Psoas muscle (tissue), 8 donors: Measurements from ENCODE around the gene SOX13. TPM values are rescaled to one million over a fixed set of nuclear protein-coding genes. Genes with fewer than 3 reads are reported as not detected.

ENCODE experiments used
- ATAC-seq, 4 donors: fragments of 200-7000 bp; cut with Tn5 transposase; one replicate each; pipeline ENCODE4 v1.9.1; 2020; ENCODE audit warnings: moderate library complexity in 3 of 4, mild to moderate bottlenecking in 2 of 4
- DNase-seq, 2 donors: peaks; one replicate each; pipeline ENCODE4 v3.0.0-alpha.2; 2020
- H3K27ac ChIP-seq: fragments of 200-600 bp; one replicate; pipeline ENCODE4 v1.8.0; 2022
- H3K27me3 ChIP-seq, 3 donors: fragments of 200-600 bp in 1 of 3; one replicate each; pipeline versions ENCODE4 v1.6.1 to v1.8.0; 2013 to 2022; ENCODE audit warnings: low read length in 2 of 3, mild to moderate bottlenecking in 2 of 3, moderate library complexity in 1 of 3; ENCODE audit not compliant: insufficient read depth in 3 of 3
- H3K36me3 ChIP-seq, 2 donors: fragments of 200-600 bp in 1 of 2; one replicate each; pipeline versions ENCODE4 v1.6.1 to v1.8.0; 2013 to 2022; ENCODE audit warnings: low read depth in 1 of 2, mild to moderate bottlenecking in 1 of 2, moderate library complexity in 1 of 2; ENCODE audit not compliant: insufficient read depth in 1 of 2
- H3K4me1 ChIP-seq: fragments of 200-600 bp; one replicate; pipeline ENCODE4 v1.8.0; 2022
- H3K4me3 ChIP-seq: fragments of 200-600 bp; one replicate; pipeline ENCODE4 v1.8.0; 2022; ENCODE audit warnings: mild to moderate bottlenecking
- H3K9me3 ChIP-seq: fragments of 200-600 bp; one replicate; pipeline ENCODE4 v1.8.0; 2022
- CTCF ChIP-seq: fragments of 200-600 bp; IDR thresholded peaks from one replicate; pipeline ENCODE4 v1.8.0; 2022; ENCODE audit warnings: antibody characterized with exemption
- WGBS, 3 donors: extraction: QIAGEN DNeasy Blood & Tissue Kit; methylation state at CpG; one replicate each; pipeline versions ENCODE4 v1.1.6 to v1.1.7; 2013; 5-methylcytosine and 5-hydroxymethylcytosine counted together
- intact Hi-C, 2 donors: fragments of 100-400 bp; cut with DNase I; formaldehyde crosslinking; loops; one replicate each; pipeline versions ENCODE4 v1.11.0 to v1.14.2; 2022
- polyA plus RNA-seq, 3 donors: library from polyadenylated mRNA; stranded (reverse); fragments of 200-250 nt; gene quantifications; one replicate each; pipeline ENCODE4 v1.2.3, GENCODE V29; 2013
- total RNA-seq, 4 donors: library from RNA; stranded (reverse); fragmentation: NEBNext Ultra II Directional in 2 of 4; extraction: Animal tissue kit (Norgen Biotek cat#: 25700) in 2 of 4; gene quantifications; one replicate each; pipeline versions ENCODE4 v1.2.1 to v1.2.4, GENCODE V29; 2021 to 2023
- donor health status: healthy with polysubstance abuse.
- donor health status: DM: no; HTN: no; CAD: no; lungs with moderate emphysema.
- donor health status: Bipolar disorder and iron deficiency.
- donor health status: healthy.
- donor health status: DM: yes; HTN: yes; CAD: no.
- donor health status: DM: no; HTN: no; CAD: no.
- donor health status: DM: no; HTN: no; CAD: no.
- donor health status: DM: yes; HTN: yes; CAD: no.

The SOX13 gene
- total and polyA plus RNA-seq, 7 donors: 5.2 to 19.6 (median 9.4) TPM

GRCh38 chr1:204110894-204111633 is 38.1 kb downstream of the SOX13 start:
- ATAC-seq: peak in 2 of 4 donors; percentile 27 to 51
- Histone ChIP-seq H3K27ac (no peak overlapping the region), H3K27me3 (no peaks in the 10 kb centered on the region), H3K36me3 (peaks cover 0 to 12% of the 10 kb centered on the region in 2 donors), H3K9me3 (no peaks in the 10 kb centered on the region), H3K4me3 (no peak overlapping the region), H3K4me1 (peaks cover 30% of the 10 kb centered on the region)
- intact Hi-C loops: no loop called here
- WGBS, 3 donors: 54 to 78% (median 57%) methylated on average over 5 of the region's 5 CpGs
- DNase-seq: no peak
- TF ChIP-seq CTCF: no peak

DNA sequence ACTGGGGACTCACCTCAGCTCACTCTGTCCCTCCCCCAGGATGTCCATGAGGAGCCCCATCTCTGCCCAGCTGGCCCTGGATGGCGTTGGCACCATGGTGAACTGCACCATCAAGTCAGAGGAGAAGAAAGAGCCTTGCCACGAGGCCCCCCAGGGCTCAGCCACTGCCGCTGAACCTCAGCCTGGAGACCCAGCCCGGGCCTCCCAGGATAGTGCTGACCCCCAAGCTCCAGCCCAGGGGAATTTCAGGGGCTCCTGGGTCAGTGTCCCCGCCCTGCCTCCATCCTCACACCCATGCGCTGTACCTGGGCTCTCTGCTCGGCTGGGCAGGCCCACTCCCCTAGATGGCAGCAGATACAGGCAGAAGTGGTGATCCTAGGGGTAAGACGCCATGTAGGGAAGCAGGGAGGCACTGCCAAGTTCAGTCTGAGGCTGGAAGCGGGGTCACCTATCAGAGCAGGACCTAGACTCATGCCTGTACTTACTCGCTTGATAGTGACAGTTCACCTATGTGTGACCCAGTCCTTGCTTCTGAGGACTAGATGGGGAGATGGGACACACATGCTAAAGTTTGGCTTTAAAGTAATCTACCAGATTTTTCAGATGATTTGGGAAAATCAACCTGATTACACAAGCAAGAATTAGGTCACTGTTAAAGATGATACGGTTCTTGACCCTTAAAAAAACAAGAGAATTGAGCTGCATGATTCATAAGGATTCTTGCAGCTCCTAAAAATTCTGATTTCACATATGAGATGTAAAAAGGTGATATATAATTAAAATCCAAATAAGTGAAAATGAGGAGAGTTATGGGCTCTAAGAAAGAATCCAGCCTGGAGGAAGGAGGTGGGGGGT is 40.2 kb downstream of the SOX13 start:
- ATAC-seq (no peak), DNase-seq (no peak)
- H3K36me3 ChIP-seq: peaks cover 0 to 33% of the 10 kb centered on the region in 2 donors
- WGBS, 3 donors: 84 to 88% (median 87%) methylated on average over 11 of the region's 11 CpGs
- no peaks in the 10 kb centered on the region for H3K27me3 ChIP-seq
- no peak overlapping the region for H3K4me3 ChIP-seq
- intact Hi-C loops: no loop called here
- no peaks in the 10 kb centered on the region for H3K9me3 ChIP-seq
- no peak for TF ChIP-seq CTCF
- peaks cover 18% of the 10 kb centered on the region for H3K4me1 ChIP-seq
- H3K27ac ChIP-seq: no peak overlapping the region

DNA sequence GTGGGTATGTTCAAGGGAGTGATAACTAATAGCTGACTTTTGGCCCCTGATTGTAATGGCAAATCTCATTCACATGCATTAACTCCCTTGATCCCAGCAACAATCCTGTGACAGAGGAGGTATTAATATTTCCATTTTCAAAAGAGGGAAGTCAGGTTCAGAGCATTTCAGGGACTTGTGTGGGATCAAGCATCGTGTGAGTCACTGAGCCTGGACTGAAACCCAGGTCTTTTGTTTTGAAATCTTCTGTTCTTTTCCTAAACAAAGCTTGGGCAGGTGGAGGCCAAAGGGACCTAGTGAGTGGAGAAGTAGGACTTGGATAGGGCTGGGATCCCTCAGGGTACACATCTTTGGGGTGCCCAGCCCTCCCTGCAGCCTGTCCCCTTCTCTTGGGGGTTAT is 41.0 kb downstream of the SOX13 start:
- no peak overlapping the region for H3K4me3 ChIP-seq
- intact Hi-C loops: no loop called here
- peaks cover 0 to 41% of the 10 kb centered on the region in 2 donors for H3K36me3 ChIP-seq
- H3K9me3 ChIP-seq: no peaks in the 10 kb centered on the region
- no peak for TF ChIP-seq CTCF
- WGBS, 3 donors: 56 to 77% (median 70%) methylated on average over 1 of the region's 1 CpG
- ATAC-seq: no peak
- H3K4me1 ChIP-seq: peaks cover 13% of the 10 kb centered on the region
- no peak overlapping the region for H3K27ac ChIP-seq
- H3K27me3 ChIP-seq: no peaks in the 10 kb centered on the region
- DNase-seq: no peak

GRCh38 chr1:204114606-204115005 is 41.7 kb downstream of the SOX13 start:
- TF ChIP-seq CTCF: no peak
- ATAC-seq (no peak), DNase-seq (no peak)
- 87 to 94% (median 89%) methylated on average over 4 of the region's 4 CpGs for WGBS, 3 donors
- intact Hi-C loops: no loop called here
- Histone ChIP-seq H3K27me3 (no peaks in the 10 kb centered on the region), H3K4me1 (peaks cover 9% of the 10 kb centered on the region), H3K27ac (no peak overlapping the region), H3K9me3 (no peaks in the 10 kb centered on the region), H3K4me3 (no peak overlapping the region), H3K36me3 (peaks cover 0 to 48% of the 10 kb centered on the region in 2 donors)
